Measurements from ENCODE around the gene MAGEA9. TPM values are rescaled to one million over a fixed set of nuclear protein-coding genes. Genes with fewer than 3 reads are reported as not detected.

Gene MAGEA9
- total RNA-seq, 1 experiment from 2014 or later, result not detected

DNA sequence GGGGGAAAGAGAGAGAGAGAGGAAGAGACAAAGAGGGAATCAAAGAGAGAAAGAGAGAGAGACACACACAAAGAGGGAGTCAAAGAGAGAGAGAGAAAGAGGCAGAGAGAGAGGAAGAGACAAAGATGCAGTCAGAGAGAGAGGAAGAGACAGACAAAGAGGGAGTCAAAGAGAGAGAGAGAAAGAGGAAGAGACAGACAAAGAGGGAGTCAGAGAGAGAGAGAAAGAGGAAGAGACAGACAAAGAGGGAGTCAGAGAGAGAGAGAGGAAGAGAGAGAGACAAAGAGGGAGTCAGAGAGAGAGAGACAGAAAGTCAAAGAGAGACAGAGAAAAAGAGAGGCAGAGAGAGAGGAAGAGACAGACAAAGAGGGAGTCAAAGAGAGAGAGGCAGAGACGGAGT lies 45.5 kb downstream of the MAGEA9 start:
- in situ Hi-C loops (cut with HindIII; ENCODE audit: low pct_unique_long_range_greater_than_20kb, low sequenced_read_pairs), result no loop called here
- peaks cover 2% of the 10 kb centered on the region; the same call in 1 of the 2 replicates for H3K27me3 ChIP-seq (ENCODE audit: control insufficient read depth, insufficient read depth, low read length)
- DNase-seq (ENCODE audit: low read depth, low spot score) (no peak), ATAC-seq (no peak)
- no peak overlapping the region for H3K4me3 ChIP-seq (ENCODE audit: low read depth in 2 of 2, low read length in 2 of 2)
- no TSS peak for BruUV-seq (replicated peaks)
- no peaks in the 10 kb centered on the region for H3K9me3 ChIP-seq (ENCODE audit: control insufficient read depth, insufficient read depth, low read depth, low read length)
- H3K4me1 ChIP-seq (ENCODE audit: control insufficient read depth, insufficient read depth, low read length), result no peaks in the 10 kb centered on the region
- CTCF ChIA-PET, result no interaction called here
- TF ChIP-seq CTCF (IDR thresholded peaks at IDR 0.05), result no peak
- no peak for TF ChIP-seq SIN3A (IDR thresholded peaks at IDR 0.05; ENCODE audit: borderline replicate concordance, insufficient read depth, low read depth, low read length)
- TF ChIP-seq POLR2AphosphoS5 (IDR thresholded peaks at IDR 0.05; ENCODE audit: low read depth, low read length), result no peak
- TF ChIP-seq, protein P1, sequence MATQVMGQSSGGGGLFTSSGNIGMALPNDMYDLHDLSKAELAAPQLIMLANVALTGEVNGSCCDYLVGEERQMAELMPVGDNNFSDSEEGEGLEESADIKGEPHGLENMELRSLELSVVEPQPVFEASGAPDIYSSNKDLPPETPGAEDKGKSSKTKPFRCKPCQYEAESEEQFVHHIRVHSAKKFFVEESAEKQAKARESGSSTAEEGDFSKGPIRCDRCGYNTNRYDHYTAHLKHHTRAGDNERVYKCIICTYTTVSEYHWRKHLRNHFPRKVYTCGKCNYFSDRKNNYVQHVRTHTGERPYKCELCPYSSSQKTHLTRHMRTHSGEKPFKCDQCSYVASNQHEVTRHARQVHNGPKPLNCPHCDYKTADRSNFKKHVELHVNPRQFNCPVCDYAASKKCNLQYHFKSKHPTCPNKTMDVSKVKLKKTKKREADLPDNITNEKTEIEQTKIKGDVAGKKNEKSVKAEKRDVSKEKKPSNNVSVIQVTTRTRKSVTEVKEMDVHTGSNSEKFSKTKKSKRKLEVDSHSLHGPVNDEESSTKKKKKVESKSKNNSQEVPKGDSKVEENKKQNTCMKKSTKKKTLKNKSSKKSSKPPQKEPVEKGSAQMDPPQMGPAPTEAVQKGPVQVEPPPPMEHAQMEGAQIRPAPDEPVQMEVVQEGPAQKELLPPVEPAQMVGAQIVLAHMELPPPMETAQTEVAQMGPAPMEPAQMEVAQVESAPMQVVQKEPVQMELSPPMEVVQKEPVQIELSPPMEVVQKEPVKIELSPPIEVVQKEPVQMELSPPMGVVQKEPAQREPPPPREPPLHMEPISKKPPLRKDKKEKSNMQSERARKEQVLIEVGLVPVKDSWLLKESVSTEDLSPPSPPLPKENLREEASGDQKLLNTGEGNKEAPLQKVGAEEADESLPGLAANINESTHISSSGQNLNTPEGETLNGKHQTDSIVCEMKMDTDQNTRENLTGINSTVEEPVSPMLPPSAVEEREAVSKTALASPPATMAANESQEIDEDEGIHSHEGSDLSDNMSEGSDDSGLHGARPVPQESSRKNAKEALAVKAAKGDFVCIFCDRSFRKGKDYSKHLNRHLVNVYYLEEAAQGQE (IDR thresholded peaks at IDR 0.05; ENCODE audit: insufficient read depth in 1 of 2, low read depth in 2 of 2, low read length in 1 of 2), result no peak
- no peak for TF ChIP-seq TCF7L2 (IDR thresholded peaks at IDR 0.05; ENCODE audit: low read depth, low read length)
- intact Hi-C loops (cut with micrococcal nuclease; ENCODE audit: unreplicated experiment), result no loop called here
- H3K36me3 ChIP-seq (ENCODE audit: control insufficient read depth, insufficient read depth, low read length), result no peaks in the 10 kb centered on the region
- H3K27ac ChIP-seq (ENCODE audit: low read length), result no peak overlapping the region
- POLR2A ChIA-PET, result no interaction called here

DNA sequence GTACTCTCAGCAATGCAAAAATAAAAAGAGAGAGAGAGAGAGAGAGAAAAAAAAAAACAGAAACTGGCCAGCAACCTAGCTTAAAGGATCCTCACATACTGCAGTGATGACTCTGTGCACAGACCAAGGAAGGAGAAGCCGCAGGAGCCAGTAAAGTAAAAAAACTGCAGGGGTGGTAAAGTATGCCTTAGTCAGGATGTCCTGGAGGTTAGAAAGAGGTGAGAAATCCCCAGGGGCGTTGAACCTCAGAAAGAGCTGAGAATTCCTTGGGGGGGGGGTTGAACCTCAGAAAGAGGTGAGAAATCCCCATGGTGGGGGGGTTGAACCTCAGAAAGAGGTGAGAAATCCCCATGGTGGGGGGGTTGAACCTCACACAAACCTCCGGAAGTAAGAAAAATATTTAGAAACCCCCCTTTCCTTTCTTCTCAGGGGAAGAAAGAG lies 48.0 kb downstream of the MAGEA9 start:
- in situ Hi-C loops (cut with HindIII; ENCODE audit: low pct_unique_long_range_greater_than_20kb, low sequenced_read_pairs), result no loop called here

More for the DNA sequence above, 48.0 kb downstream of the MAGEA9 start:
- no TSS peak for BruUV-seq (replicated peaks)
- H3K27me3 ChIP-seq (ENCODE audit: control insufficient read depth, insufficient read depth, low read length), result peaks cover 2% of the 10 kb centered on the region; the same call in 1 of the 2 replicates
- no peak for TF ChIP-seq TCF7L2 (IDR thresholded peaks at IDR 0.05; ENCODE audit: low read depth, low read length)
- TF ChIP-seq SIN3A (IDR thresholded peaks at IDR 0.05; ENCODE audit: borderline replicate concordance, insufficient read depth, low read depth, low read length), result no peak
- no peak for TF ChIP-seq POLR2AphosphoS5 (IDR thresholded peaks at IDR 0.05; ENCODE audit: low read depth, low read length)
- TF ChIP-seq, protein P1 (IDR thresholded peaks at IDR 0.05; ENCODE audit: insufficient read depth in 1 of 2, low read depth in 2 of 2, low read length in 1 of 2), result no peak
- no peak for TF ChIP-seq CTCF (IDR thresholded peaks at IDR 0.05)
- no peak for ATAC-seq
- H3K4me3 ChIP-seq (ENCODE audit: low read depth in 2 of 2, low read length in 2 of 2), result no peak overlapping the region
- H3K4me1 ChIP-seq (ENCODE audit: control insufficient read depth, insufficient read depth, low read length), result no peaks in the 10 kb centered on the region
- H3K36me3 ChIP-seq (ENCODE audit: control insufficient read depth, insufficient read depth, low read length), result no peaks in the 10 kb centered on the region
- POLR2A ChIA-PET, result no interaction called here
- no peaks in the 10 kb centered on the region for H3K9me3 ChIP-seq (ENCODE audit: control insufficient read depth, insufficient read depth, low read depth, low read length)
- intact Hi-C loops (cut with micrococcal nuclease; ENCODE audit: unreplicated experiment), result no loop called here
- no peak for DNase-seq (ENCODE audit: low read depth, low spot score)
- H3K27ac ChIP-seq (ENCODE audit: low read length), result no peak overlapping the region
- CTCF ChIA-PET, result no interaction called here

Measured in Panc1 (cell line).